Measurements from ENCODE around the gene CAMK2N2.
"Not testable (repeated sequence)": the region's sequence is repeated elsewhere in the genome, so short reads cannot be mapped to it uniquely, and the experiment has no call there.

The CAMK2N2 gene

GRCh38 chr3:184272269-184272668, 10.9 kb upstream of the CAMK2N2 start:
- DNase-seq (ENCODE audit: low spot score): no peak
- no peak for TF ChIP-seq CTCF (IDR thresholded peaks at IDR 0.05; ENCODE audit: extremely low read depth, missing control alignments)

GRCh38 chr3:184267249-184267648, 5.9 kb upstream of the CAMK2N2 start:
- DNase-seq (ENCODE audit: low spot score): not testable (repeated sequence)

- no peak for DNase-seq (ENCODE audit: low spot score)
- no peak for TF ChIP-seq CTCF (IDR thresholded peaks at IDR 0.05; ENCODE audit: extremely low read depth, missing control alignments)
Observed at GRCh38 chr3:184262764-184263179, 1.4 kb upstream of the CAMK2N2 start.

GRCh38 chr3:184261854-184262763, 756 bp upstream of the CAMK2N2 start:
- DNase-seq (ENCODE audit: low spot score): peak; percentile 65

GRCh38 chr3:184260724-184261269, 556 bp downstream of the CAMK2N2 start:
- no peak for TF ChIP-seq CTCF (IDR thresholded peaks at IDR 0.05; ENCODE audit: extremely low read depth, missing control alignments)
- DNase-seq (ENCODE audit: low spot score): peak; percentile 58

More at GRCh38 chr3:184261854-184262763, 756 bp upstream of the CAMK2N2 start:
- no peak for TF ChIP-seq CTCF (IDR thresholded peaks at IDR 0.05; ENCODE audit: extremely low read depth, missing control alignments)

GRCh38 chr3:184259878-184260723, 1.3 kb downstream of the CAMK2N2 start:
- TF ChIP-seq CTCF (IDR thresholded peaks at IDR 0.05; ENCODE audit: extremely low read depth, missing control alignments): no peak
- peak; percentile 86 for DNase-seq (ENCODE audit: low spot score)

- no peak for DNase-seq (ENCODE audit: low spot score)
- TF ChIP-seq CTCF (IDR thresholded peaks at IDR 0.05; ENCODE audit: extremely low read depth, missing control alignments): no peak
Observed at GRCh38 chr3:184259396-184259877, 1.9 kb downstream of the CAMK2N2 start.
